Stimulated activated CD8-positive, alpha-beta memory T cell treated with anti-CD3 and anti-CD28 coated beads, Interleukin-4, amount 100 ng/mL, for 48 hours (primary cell): Measurements from ENCODE around the gene SOD2.
"Not testable (repeated sequence)": the region's sequence is repeated elsewhere in the genome, so short reads cannot be mapped to it uniquely, and the experiment has no call there.

ENCODE experiments used
- DNase-seq: peaks from one replicate; pipeline ENCODE4 v3.0.0-alpha.2; 2020

SOD2 gene

GRCh38 chr6:159693128-159693893 is at the start of gene SOD2:
Gene SOD2 (minus strand): TSS chr6:159693241. CDS start chr6:159693167, 74 bp downstream.
- DNase-seq = peak; percentile 87

- no peak for DNase-seq
Observed at GRCh38 chr6:159742165-159742564, 49.1 kb upstream of the SOD2 start.

- DNase-seq = no peak
Observed at GRCh38 chr6:159739341-159739740, 46.3 kb upstream of the SOD2 start.

GRCh38 chr6:159736908-159737307 is 43.9 kb upstream of the SOD2 start:
- DNase-seq = no peak

- not testable (repeated sequence) for DNase-seq
Observed at GRCh38 chr6:159733395-159733794, 40.4 kb upstream of the SOD2 start.

- not testable (repeated sequence) for DNase-seq
Observed at GRCh38 chr6:159732550-159732949, 39.5 kb upstream of the SOD2 start.

- no peak for DNase-seq
Observed at GRCh38 chr6:159730332-159730676, 37.3 kb upstream of the SOD2 start.

GRCh38 chr6:159729598-159730331 is 36.7 kb upstream of the SOD2 start:
- DNase-seq = no peak

- DNase-seq = no peak
Observed at GRCh38 chr6:159728531-159728964, 35.5 kb upstream of the SOD2 start.

- DNase-seq = no peak
Observed at GRCh38 chr6:159727717-159728445, 34.8 kb upstream of the SOD2 start.

GRCh38 chr6:159726918-159727716 is 34.1 kb upstream of the SOD2 start, which contains the start of gene WTAP:
Gene WTAP (plus strand): TSS chr6:159727506. CDS start chr6:159736266, 8,760 bp downstream.
- DNase-seq = peak; percentile 96

GRCh38 chr6:159726255-159726917 is 33.3 kb upstream of the SOD2 start:
- no peak for DNase-seq

- DNase-seq = not testable (repeated sequence)
Observed at GRCh38 chr6:159725208-159725607, 32.2 kb upstream of the SOD2 start.

- DNase-seq = no peak
Observed at GRCh38 chr6:159724778-159725177, 31.7 kb upstream of the SOD2 start.

- DNase-seq = no peak
Observed at GRCh38 chr6:159723259-159723658, 30.2 kb upstream of the SOD2 start.

- no peak for DNase-seq
Observed at GRCh38 chr6:159722655-159723054, 29.6 kb upstream of the SOD2 start.

GRCh38 chr6:159721981-159722380 is 28.9 kb upstream of the SOD2 start:
- not testable (repeated sequence) for DNase-seq

- no peak for DNase-seq
Observed at GRCh38 chr6:159720708-159721107, 27.7 kb upstream of the SOD2 start.

- DNase-seq = no peak
Observed at GRCh38 chr6:159719287-159719686, 26.2 kb upstream of the SOD2 start.

GRCh38 chr6:159718634-159719033 is 25.6 kb upstream of the SOD2 start:
- no peak for DNase-seq

- DNase-seq = no peak
Observed at GRCh38 chr6:159716247-159717096, 23.4 kb upstream of the SOD2 start.
